CD4-positive, alpha-beta T cell (primary cell): ENCODE results near the gene PRPF18. TPM values are rescaled to one million over a fixed set of nuclear protein-coding genes. Genes with fewer than 3 reads are reported as not detected.

Experiments used
- ATAC-seq: fragments of 200-7000 bp; cut with Tn5 transposase; one replicate; pipeline ENCODE4 v1.10.0; 2022; ENCODE audit warnings: mild to moderate bottlenecking; ENCODE audit not compliant: poor library complexity
- CTCF ChIA-PET: fragments of 350-600 bp; sonication (Branson Sonifier 250); formaldehyde crosslinking; loops from one replicate; lab custom pipeline; 2021; ENCODE audit warnings: antibody characterized with exemption, inconsistent platforms; lab: Charles Lee
- POLR2A ChIA-PET: fragments of 350-600 bp; sonication (Branson Sonifier 250); formaldehyde crosslinking; loops from one replicate; lab custom pipeline; 2021; ENCODE audit warnings: antibody characterized with exemption, inconsistent platforms; lab: Charles Lee
- DNase-seq, 14 experiments: peaks; one replicate each; pipeline ENCODE4 v3.0.0-alpha.2; 2013 to 2020; ENCODE audit warnings: mixed read lengths in 2 of 14
- H3K27ac ChIP-seq, 2 donors: one replicate each; pipeline versions ENCODE4 v1.5.1 to v1.7.0; 2013; ENCODE audit warnings: low read length in 2 of 2, low read depth in 1 of 2, mild to moderate bottlenecking in 1 of 2
- H3K27me3 ChIP-seq, 2 experiments: 1 replicate in 1 of 2; 2 replicates in 1 of 2; pipeline versions ENCODE4 v1.6.1 to v1.7.0; 2013; ENCODE audit warnings: low read length in 2 of 2, control low read depth in 1 of 2, mild to moderate bottlenecking in 1 of 2, moderate library complexity in 1 of 2; ENCODE audit not compliant: insufficient read depth in 2 of 2, control insufficient read depth in 1 of 2
- H3K36me3 ChIP-seq: one replicate; pipeline ENCODE4 v1.6.1; 2013; ENCODE audit warnings: low read length, control low read depth; ENCODE audit not compliant: insufficient read depth
- H3K4me1 ChIP-seq: one replicate; pipeline ENCODE4 v1.6.1; 2013; ENCODE audit warnings: low read length, control low read depth; ENCODE audit not compliant: insufficient read depth
- H3K4me3 ChIP-seq: one replicate; pipeline ENCODE4 v1.5.1; 2013; ENCODE audit warnings: mild to moderate bottlenecking, low read length, moderate library complexity
- H3K9me3 ChIP-seq, 2 experiments: 1 replicate in 1 of 2; 2 replicates in 1 of 2; pipeline versions ENCODE4 v1.6.1 to v1.7.0; 2013; ENCODE audit warnings: low read length in 2 of 2, mild to moderate bottlenecking in 2 of 2, control low read depth in 1 of 2, moderate library complexity in 1 of 2; ENCODE audit not compliant: control insufficient read depth in 1 of 2, insufficient read depth in 1 of 2
- H3K27ac Mint-ChIP-seq: one replicate; pipeline ENCODE4 v1.8.0; 2020; ENCODE audit warnings: mixed read lengths
- H3K27me3 Mint-ChIP-seq: one replicate; pipeline ENCODE4 v1.8.0; 2021; ENCODE audit warnings: mixed read lengths
- H3K36me3 Mint-ChIP-seq: one replicate; pipeline ENCODE4 v1.8.0; 2021; ENCODE audit warnings: low read depth, mixed read lengths
- H3K4me1 Mint-ChIP-seq: one replicate; pipeline ENCODE4 v1.8.0; 2021; ENCODE audit warnings: low read depth, mixed read lengths
- H3K4me3 Mint-ChIP-seq: one replicate; pipeline ENCODE4 v1.8.0; 2020; ENCODE audit warnings: mild to moderate bottlenecking, mixed read lengths
- H3K9me3 Mint-ChIP-seq: one replicate; pipeline ENCODE4 v1.8.0; 2020; ENCODE audit warnings: mixed read lengths
- CTCF ChIP-seq: fragments of 200-600 bp; IDR thresholded peaks from one replicate; pipeline ENCODE4 v1.8.0; 2022; ENCODE audit warnings: antibody characterized with exemption, mild to moderate bottlenecking
- intact Hi-C, 2 experiments: fragments of 100-400 bp; cut with DNase I in 1 of 2; cut with micrococcal nuclease in 1 of 2; formaldehyde crosslinking; loops; one replicate each; pipeline versions ENCODE4 v1.15.1 to v1.9.0; 2023 to 2025; cut with DNase I, micrococcal nuclease
- total RNA-seq, 174 experiments: library from RNA in 2 of 174; stranded (reverse) in 2 of 174; gene quantifications; one replicate each; pipeline ENCODE4 v1.2.3 and lab custom pipeline; 2021 to 2026

Gene PRPF18
- total RNA-seq, 2 experiments from 2014 or later, result 20.7 to 22.7 TPM

- ATAC-seq (no peak), DNase-seq (no peak)
- Mint-ChIP-seq H3K4me3 (no peak overlapping the region), H3K36me3 (peaks cover 80% of the 10 kb centered on the region), H3K27me3 (no peaks in the 10 kb centered on the region), H3K9me3 (no peaks in the 10 kb centered on the region), H3K27ac (no peak overlapping the region), H3K4me1 (peaks cover 61% of the 10 kb centered on the region)
- Histone ChIP-seq H3K36me3 (peaks cover 20% of the 10 kb centered on the region), H3K4me1 (no peaks in the 10 kb centered on the region), H3K9me3 (no peaks in the 10 kb centered on the region), H3K27me3 (no peaks in the 10 kb centered on the region), H3K27ac (no peak overlapping the region), H3K4me3 (no peak overlapping the region)
- TF ChIP-seq CTCF, result no peak
- ChIA-PET CTCF (no interaction called here), POLR2A (no interaction called here)
- intact Hi-C loops, result no loop called here
Observed at GRCh38 chr10:13593535-13593934, 6.8 kb downstream of the PRPF18 start.

GRCh38 chr10:13594641-13595040 lies 7.9 kb downstream of the PRPF18 start:
- CTCF ChIA-PET, result no interaction called here
- Histone ChIP-seq H3K4me3 (no peak overlapping the region), H3K36me3 (peaks cover 21% of the 10 kb centered on the region), H3K4me1 (no peaks in the 10 kb centered on the region), H3K27me3 (no peaks in the 10 kb centered on the region), H3K27ac (no peak overlapping the region), H3K9me3 (no peaks in the 10 kb centered on the region)
- intact Hi-C loops, result no loop called here
- H3K4me3 Mint-ChIP-seq, result no peak overlapping the region
- no peaks in the 10 kb centered on the region for H3K9me3 Mint-ChIP-seq
- TF ChIP-seq CTCF, result no peak
- ATAC-seq (no peak), DNase-seq (no peak)
- peaks cover 88% of the 10 kb centered on the region for H3K36me3 Mint-ChIP-seq
- no peak overlapping the region for H3K27ac Mint-ChIP-seq
- peaks cover 50% of the 10 kb centered on the region for H3K4me1 Mint-ChIP-seq
- POLR2A ChIA-PET, result no interaction called here
- H3K27me3 Mint-ChIP-seq, result no peaks in the 10 kb centered on the region

- Histone ChIP-seq H3K36me3 (peaks cover 22% of the 10 kb centered on the region), H3K4me3 (no peak overlapping the region), H3K27ac (no peak overlapping the region), H3K27me3 (no peaks in the 10 kb centered on the region), H3K9me3 (no peaks in the 10 kb centered on the region), H3K4me1 (no peaks in the 10 kb centered on the region)
- Mint-ChIP-seq H3K4me1 (peaks cover 27% of the 10 kb centered on the region), H3K4me3 (no peak overlapping the region), H3K9me3 (no peaks in the 10 kb centered on the region), H3K27me3 (no peaks in the 10 kb centered on the region), H3K36me3 (peaks cover 94% of the 10 kb centered on the region), H3K27ac (no peak overlapping the region)
- no peak for ATAC-seq
- ChIA-PET CTCF (interaction anchor here (1.0 kb wide), 1 partner anchor 11 kb away, joined by 4 read pairs; the partner anchor contains the start of gene PRPF18), POLR2A (no interaction called here)
- DNase-seq, result no peak
- intact Hi-C loops, result no loop called here
- no peak for TF ChIP-seq CTCF
Observed at GRCh38 chr10:13597909-13598308, 11.1 kb downstream of the PRPF18 start.
